ENCODE measurements around the gene RBMS3.

- TF ChIP-seq CTCF (IDR thresholded peaks at IDR 0.05 in 2 of 3, conservative IDR thresholded peaks at IDR 0.05 in 1 of 3; ENCODE audit: borderline replicate concordance in 1 of 3, insufficient read depth in 1 of 3, low read depth in 2 of 3, low read length in 2 of 3) (no peak), POLR2A (IDR thresholded peaks at IDR 0.05; ENCODE audit: borderline replicate concordance, extremely low read depth, insufficient read depth, insufficient read length) (no peak), YY1 (IDR thresholded peaks at IDR 0.05; ENCODE audit: extremely low read depth, insufficient replicate concordance, low read depth, low read length) (no peak), JUND (IDR thresholded peaks at IDR 0.05) (no peak), MAX (IDR thresholded peaks at IDR 0.05) (no peak), RAD21 (IDR thresholded peaks at IDR 0.05; ENCODE audit: low read depth) (no peak), REST (IDR thresholded peaks at IDR 0.05; ENCODE audit: low read depth) (no peak), EZH2 (IDR thresholded peaks at IDR 0.05) (no peak), POLR2AphosphoS5 (IDR thresholded peaks at IDR 0.05; ENCODE audit: low read depth, low read length) (no peak), CEBPB (IDR thresholded peaks at IDR 0.05; ENCODE audit: low read depth) (no peak), ATF3 (IDR thresholded peaks at IDR 0.05) (no peak), SIN3A (IDR thresholded peaks at IDR 0.05; ENCODE audit: low read depth) (no peak)
Measured at GRCh38 chr3:29283231-29284119, 2.6 kb downstream of the RBMS3 start.

Measured in HCT116 (cell line).